Ovary (tissue), 9 donors: Measurements from ENCODE around the gene LMF1. TPM values are rescaled to one million over a fixed set of nuclear protein-coding genes. Genes with fewer than 3 reads are reported as not detected.

ENCODE experiments used
- DNase-seq, 5 donors: peaks; one replicate each; pipeline ENCODE4 v3.0.0-alpha.2; 2019 to 2020
- H3K27ac ChIP-seq, 2 donors: fragments of 200-600 bp; one replicate each; pipeline versions ENCODE4 v1.5.1 to v1.8.0; 2019 to 2022
- H3K27me3 ChIP-seq: fragments of 200-600 bp; one replicate; pipeline ENCODE4 v1.8.0; 2022
- H3K36me3 ChIP-seq: fragments of 200-600 bp; sonication (generic); one replicate; pipeline ENCODE4 v1.5.1; 2019
- H3K4me1 ChIP-seq: one replicate; pipeline ENCODE4 v1.8.1; 2013; ENCODE audit warnings: mild to moderate bottlenecking, moderate library complexity; ENCODE audit not compliant: insufficient read depth
- H3K4me3 ChIP-seq: fragments of 200-600 bp; sonication (generic); one replicate; pipeline ENCODE4 v1.5.1; 2017
- H3K9me3 ChIP-seq, 2 donors: fragments of 200-600 bp in 1 of 2; sonication (generic) in 1 of 2; one replicate each; pipeline versions ENCODE4 v1.5.1 to v1.8.1; 2013 to 2019; ENCODE audit warnings: mild to moderate bottlenecking in 1 of 2, moderate library complexity in 1 of 2
- CTCF ChIP-seq, 3 donors: fragments of 450-650 bp in 2 of 3; fragments of 200-600 bp in 1 of 3; IDR thresholded peaks; one replicate each; pipeline versions ENCODE4 v1.5.1 to v1.8.0; 2016 to 2022; ENCODE audit warnings: antibody characterized with exemption in 3 of 3, mild to moderate bottlenecking in 1 of 3
- EP300 ChIP-seq: sonication (generic); formaldehyde crosslinking; IDR thresholded peaks from one replicate; pipeline ENCODE4 v1.6.1; 2017; ENCODE audit warnings: antibody characterized with exemption
- POLR2A ChIP-seq: fragments of 450-650 bp; IDR thresholded peaks from one replicate; pipeline ENCODE4 v1.6.1; 2017; ENCODE audit warnings: antibody characterized with exemption, mild to moderate bottlenecking, moderate library complexity
- WGBS, 3 donors: extraction: QIAGEN DNeasy Blood & Tissue Kit in 1 of 3; methylation state at CpG; one replicate each; pipeline versions ENCODE4 v1.1.5 to v1.1.7; 2013 to 2017; 5-methylcytosine and 5-hydroxymethylcytosine counted together
- intact Hi-C, 4 donors: fragments of 100-400 bp; cut with DNase I; formaldehyde crosslinking; loops; one replicate each; pipeline versions ENCODE4 v1.11.0 to v1.15.1; 2022 to 2023
- polyA plus RNA-seq, 2 donors: library from polyadenylated mRNA; stranded (reverse); fragments of 200-250 nt in 1 of 2; fragments of 350-450 nt in 1 of 2; fragmentation: Illumina TruSeq in 1 of 2; extraction: RNeasy Lipid Tissue Mini Kit (QIAGEN cat#74804) in 1 of 2; gene quantifications; one replicate each; pipeline ENCODE4 v1.2.3, GENCODE V29; 2013 to 2014
- total RNA-seq, 7 donors: library from RNA; depleted of rRNA in 2 of 7; stranded (reverse); fragments of >200 nt in 2 of 7; fragmentation: NEBNext Ultra II Directional in 3 of 7; extraction: Animal tissue kit (Norgen Biotek cat#: 25700) in 3 of 7; gene quantifications; one replicate each; pipeline versions ENCODE4 v1.1.0 to v1.2.4, GENCODE V29; 2016 to 2023
- donor health status: DM: no; HTN: no; CAD: no; lungs with moderate emphysema.
- donor health status: DM: no; HTN: no; CAD: no.
- donor health status: Bipolar disorder and iron deficiency.
- donor health status: DM: yes; HTN: yes; CAD: no.
- donor health status: DM: no; HTN: no; CAD: no.
- donor health status: DM: yes; HTN: yes; CAD: no.

The LMF1 gene
- total and polyA plus RNA-seq, 9 donors = 7.8 to 31.9 (median 23.6) TPM

DNA sequence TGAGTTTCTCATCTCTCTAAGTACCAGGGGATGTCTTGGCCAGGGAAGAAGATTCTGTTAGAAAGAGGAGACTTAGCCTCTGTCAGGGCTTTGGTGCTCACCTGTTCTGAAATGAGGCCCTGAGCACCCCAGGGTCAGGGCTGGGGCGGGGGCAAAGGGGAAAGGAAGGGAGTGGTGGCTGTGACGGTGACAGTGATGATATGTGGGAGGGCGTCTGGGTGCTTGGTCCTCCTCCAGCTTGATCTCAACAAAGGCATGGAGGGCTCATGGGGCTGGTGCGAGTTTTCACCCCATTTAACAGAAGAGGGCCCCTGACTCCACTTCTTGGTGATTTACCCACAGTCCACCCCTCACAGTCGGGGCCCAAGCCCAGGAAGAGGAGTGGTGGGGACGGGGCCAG lies 25.9 kb upstream of the LMF1 start:
- 52 to 75% (median 58%) methylated on average over 6 of the region's 6 CpGs for WGBS, 3 donors
- Histone ChIP-seq H3K4me1 (no peaks in the 10 kb centered on the region), H3K9me3 (peaks cover 5 to 20% of the 10 kb centered on the region in 2 donors), H3K36me3 (no peaks in the 10 kb centered on the region), H3K27ac (no peak overlapping the region), H3K4me3 (no peak overlapping the region), H3K27me3 (no peaks in the 10 kb centered on the region)
- TF ChIP-seq CTCF (IDR thresholded peaks at IDR 0.05) (no peak), EP300 (no peak), POLR2A (no peak)
- DNase-seq = no peak
- intact Hi-C loops = no loop called here

GRCh38 chr16:995783-996182 lies 25.0 kb upstream of the LMF1 start:
- DNase-seq = no peak
- no peaks in the 10 kb centered on the region for H3K27me3 ChIP-seq
- no peak overlapping the region for H3K27ac ChIP-seq
- TF ChIP-seq EP300 = no peak
- no peak for TF ChIP-seq CTCF (IDR thresholded peaks at IDR 0.05)
- no peak for TF ChIP-seq POLR2A
- no peaks in the 10 kb centered on the region for H3K4me1 ChIP-seq
- WGBS, 3 donors = 55 to 91% (median 58%) methylated on average over 3 of the region's 3 CpGs
- H3K4me3 ChIP-seq = no peak overlapping the region
- intact Hi-C loops = no loop called here
- peaks cover 5 to 20% of the 10 kb centered on the region in 2 donors for H3K9me3 ChIP-seq
- H3K36me3 ChIP-seq = no peaks in the 10 kb centered on the region

DNA sequence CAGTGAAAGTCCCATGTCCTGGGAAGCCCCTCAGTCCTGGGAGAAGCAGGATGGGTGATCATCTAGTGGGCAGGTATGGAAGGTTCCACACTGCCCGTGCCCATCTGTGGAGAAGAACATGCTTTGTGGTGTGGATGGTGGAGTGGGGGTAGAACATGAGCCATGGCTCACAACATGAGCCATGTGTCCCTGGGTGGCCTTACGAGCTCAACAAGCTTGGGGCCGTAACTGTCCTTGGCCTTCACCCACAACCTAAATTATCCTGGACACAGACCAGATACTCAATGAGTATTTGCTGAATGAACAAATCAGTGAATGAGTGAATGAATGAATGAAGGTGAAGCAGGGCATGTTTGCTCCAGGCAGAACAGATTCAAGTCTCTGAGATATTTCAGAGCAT lies 24.3 kb upstream of the LMF1 start:
- Histone ChIP-seq H3K4me1 (no peaks in the 10 kb centered on the region), H3K27me3 (no peaks in the 10 kb centered on the region), H3K9me3 (peaks cover 5 to 20% of the 10 kb centered on the region in 2 donors), H3K4me3 (no peak overlapping the region), H3K27ac (no peak overlapping the region), H3K36me3 (no peaks in the 10 kb centered on the region)
- intact Hi-C loops = no loop called here
- WGBS, 3 donors = 75 to 86% (median 78%) methylated on average over 3 of the region's 3 CpGs
- DNase-seq = no peak
- no peak for TF ChIP-seq CTCF (IDR thresholded peaks at IDR 0.05)
- no peak for TF ChIP-seq POLR2A
- no peak for TF ChIP-seq EP300

DNA sequence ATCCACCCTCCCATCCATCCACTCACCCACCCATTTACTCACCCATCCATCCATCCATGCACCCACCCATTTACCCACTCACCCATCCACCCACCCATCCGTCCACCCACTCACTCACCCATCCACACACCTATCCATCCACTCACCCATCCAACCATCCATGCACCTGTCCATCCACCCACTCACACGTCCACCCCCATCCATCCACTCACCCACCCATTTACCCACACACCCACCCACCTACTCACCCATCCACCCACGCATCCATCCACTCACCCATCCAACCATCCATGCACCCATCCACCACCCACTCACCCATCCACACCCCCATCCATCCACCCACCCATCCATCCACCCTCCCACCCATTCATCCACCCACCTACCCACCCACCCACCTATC lies 22.9 kb upstream of the LMF1 start:
- 84 to 86% (median 86%) methylated on average over 3 of the region's 3 CpGs for WGBS, 3 donors
- DNase-seq = no peak
- Histone ChIP-seq H3K4me3 (no peak overlapping the region), H3K27me3 (no peaks in the 10 kb centered on the region), H3K36me3 (no peaks in the 10 kb centered on the region), H3K9me3 (peaks cover 5 to 20% of the 10 kb centered on the region in 2 donors), H3K27ac (no peak overlapping the region), H3K4me1 (no peaks in the 10 kb centered on the region)
- intact Hi-C loops = no loop called here
- TF ChIP-seq POLR2A = no peak
- TF ChIP-seq EP300 = no peak
- TF ChIP-seq CTCF (IDR thresholded peaks at IDR 0.05) = no peak
